Measurements from ENCODE around the gene KRABD2.

KRABD2 gene

GRCh38 chr17:8332128-8332527 is 44.4 kb downstream of the KRABD2 start:
- H3K27ac ChIP-seq = no peak overlapping the region
- DNase-seq (ENCODE audit: low spot score) = no peak
- ChIA-PET CTCF (interaction anchor here (0.6 kb wide), 1 partner anchor 293 kb away, joined by 3 read pairs; the partner anchor contains the start of gene ALOX15B), POLR2A (ENCODE audit: low non-redundant PET) (no interaction called here)
- no peak for TF ChIP-seq CTCF (conservative IDR thresholded peaks at IDR 0.05; ENCODE audit: low read depth)

- POLR2A ChIA-PET (ENCODE audit: low non-redundant PET) = no interaction called here
- CTCF ChIA-PET = no interaction called here
- DNase-seq (ENCODE audit: low spot score) = no peak
- TF ChIP-seq CTCF (conservative IDR thresholded peaks at IDR 0.05; ENCODE audit: low read depth) = no peak
- no peak overlapping the region for H3K27ac ChIP-seq
Observed at GRCh38 chr17:8327303-8327649, 49.2 kb downstream of the KRABD2 start.

Measured in RWPE1 (cell line).